NCI-H1417 treated with DMSO at 0.1 percent for 48 hours (cell line): Measurements from ENCODE around the gene TBRG4.

Source experiments
- DNase-seq: peaks from one replicate; lab custom pipeline; 2025; lab: John Stamatoyannopoulos, UW

The TBRG4 gene

DNA sequence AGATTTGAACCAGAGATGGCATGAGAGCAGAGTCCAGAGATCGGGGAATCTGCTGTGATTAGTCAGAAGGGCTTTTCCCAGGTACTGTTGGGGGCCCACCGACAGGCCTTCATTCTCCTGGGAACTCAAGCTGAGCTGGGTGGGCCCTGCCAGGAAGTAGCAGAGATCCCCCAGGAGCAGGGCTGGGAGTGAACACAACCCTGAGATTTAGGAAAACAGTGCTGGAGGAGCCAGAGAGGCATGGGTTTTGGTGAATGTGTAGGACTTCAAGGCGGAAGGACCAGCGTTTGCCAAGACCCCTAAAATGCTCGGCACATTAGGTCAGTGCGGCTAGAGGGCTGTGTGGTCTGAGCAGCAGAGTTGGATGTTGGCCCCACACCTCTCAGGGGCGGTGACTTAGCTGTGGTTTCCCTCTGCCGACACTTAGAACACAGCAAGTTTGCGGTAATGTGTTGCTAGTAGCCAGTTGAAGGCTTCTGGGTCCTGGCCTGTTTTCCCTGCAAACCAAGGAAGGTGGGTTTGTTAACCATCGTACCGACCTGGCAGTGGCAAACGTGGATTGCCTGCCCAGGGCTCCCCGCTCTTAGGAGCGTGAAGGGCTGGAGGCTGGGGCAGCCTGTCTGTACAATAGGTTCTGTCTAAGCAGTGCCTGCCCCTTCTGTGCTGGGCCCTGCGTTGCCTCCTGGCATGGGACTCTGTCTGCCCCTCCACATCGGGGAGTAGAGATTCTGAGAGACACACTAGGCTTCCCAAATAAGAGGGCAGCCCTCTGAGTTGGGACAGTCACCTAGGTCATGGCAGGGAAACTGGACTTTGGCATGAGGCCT, 36.8 kb downstream of the TBRG4 start:
- no peak for DNase-seq

- DNase-seq: no peak
Measured at GRCh38 chr7:45073786-45074527, 37.5 kb downstream of the TBRG4 start.

DNA sequence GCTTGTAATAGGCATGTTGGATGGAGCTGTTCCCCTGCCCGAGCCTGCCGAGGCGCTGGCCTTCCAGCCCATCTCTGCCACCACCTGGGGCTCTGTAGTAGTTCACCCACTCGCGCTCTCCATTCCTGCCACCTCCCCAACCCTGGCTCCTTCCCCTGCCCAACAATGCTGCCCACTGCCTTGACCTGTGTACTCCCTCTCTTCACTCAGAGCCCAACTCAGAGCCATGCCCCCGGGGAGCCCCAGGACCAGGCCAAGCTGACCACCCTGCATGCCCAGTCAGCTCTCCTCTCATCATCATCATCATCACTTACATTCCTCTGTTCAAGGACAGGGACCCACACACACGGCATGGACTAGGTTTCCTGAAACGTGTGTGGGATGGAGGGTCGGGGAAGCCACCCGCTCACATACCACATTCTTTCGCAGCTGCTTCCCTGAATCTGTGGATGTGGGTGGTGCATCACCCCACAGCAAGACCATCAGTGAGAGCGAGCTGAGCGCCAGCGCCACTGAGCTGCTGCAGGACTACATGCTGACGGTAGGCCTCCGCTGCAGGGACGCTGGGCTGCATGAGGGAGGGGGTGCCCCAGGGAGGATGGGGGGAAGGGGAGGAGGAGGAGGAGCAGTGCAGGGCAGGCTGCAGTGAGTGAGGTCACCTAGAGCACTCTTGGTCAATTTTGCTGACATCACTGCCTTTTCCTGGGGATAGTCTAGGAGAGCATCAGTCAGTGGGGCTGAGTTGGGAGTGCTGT, 38.3 kb downstream of the TBRG4 start:
- no peak for DNase-seq

DNA sequence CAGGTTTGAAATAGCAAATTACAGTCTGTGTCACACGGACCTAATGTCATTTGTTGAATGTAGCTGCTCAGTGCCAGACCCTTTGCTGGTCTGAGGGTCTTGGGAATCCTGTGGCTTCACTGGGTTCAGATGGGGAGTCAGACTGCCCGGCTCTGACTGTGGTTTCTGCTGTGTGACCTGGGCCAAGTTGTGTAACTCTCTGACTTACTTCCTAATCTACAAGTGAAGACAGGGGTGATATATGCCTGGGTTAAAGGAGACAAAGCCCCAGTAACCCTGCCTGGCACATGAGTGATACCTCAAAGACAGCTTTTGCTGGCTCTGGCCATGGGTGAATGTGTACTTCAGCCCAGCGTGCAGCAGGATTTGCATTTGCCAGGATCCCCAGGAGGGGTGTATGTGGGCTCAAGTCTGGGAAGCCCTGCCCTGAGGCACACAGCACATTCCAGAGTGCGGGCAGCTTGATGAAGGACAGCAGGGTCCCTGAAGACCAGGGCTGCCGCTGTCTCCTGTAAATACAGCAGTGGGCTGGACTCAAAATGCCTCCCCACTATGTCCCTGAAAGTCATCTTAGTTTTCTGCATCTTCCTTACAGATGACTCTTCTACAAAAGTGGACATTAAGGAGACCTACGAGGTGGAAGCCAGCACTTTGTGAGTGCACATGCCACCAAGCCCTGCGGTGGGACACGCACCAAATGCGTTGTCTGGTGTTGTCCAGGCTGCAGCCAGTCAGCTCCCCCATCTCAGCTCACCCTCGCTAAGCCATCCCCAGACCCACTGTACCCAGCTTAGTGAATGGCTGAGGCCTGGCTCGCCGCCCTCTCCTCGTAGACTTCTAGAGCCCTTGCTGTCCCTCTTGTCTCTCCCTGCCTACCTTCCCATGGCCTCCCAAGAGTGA, 39.1 kb downstream of the TBRG4 start:
- DNase-seq: no peak

DNA sequence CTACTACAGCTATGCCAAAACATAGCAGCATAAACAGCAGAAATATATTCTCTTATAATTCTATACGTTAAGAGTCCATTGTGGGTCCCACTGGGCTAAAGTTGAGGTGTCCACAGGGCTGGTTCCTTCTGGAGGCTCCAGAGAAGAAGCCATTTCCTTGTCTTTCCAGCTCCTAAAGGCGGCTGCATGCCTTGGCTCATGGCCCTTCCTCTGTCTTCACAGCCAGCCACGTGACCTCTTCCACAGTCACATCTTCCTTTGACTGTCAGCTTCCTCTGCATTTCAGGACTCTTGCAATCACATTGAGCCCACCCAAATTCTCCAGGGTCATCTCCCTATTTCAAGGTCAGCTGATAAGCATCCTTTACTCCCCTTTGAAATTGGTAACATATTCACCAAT, 40.0 kb downstream of the TBRG4 start:
- no peak for DNase-seq

- no peak for DNase-seq
Measured at GRCh38 chr7:45070254-45070642, 41.2 kb downstream of the TBRG4 start.

DNA sequence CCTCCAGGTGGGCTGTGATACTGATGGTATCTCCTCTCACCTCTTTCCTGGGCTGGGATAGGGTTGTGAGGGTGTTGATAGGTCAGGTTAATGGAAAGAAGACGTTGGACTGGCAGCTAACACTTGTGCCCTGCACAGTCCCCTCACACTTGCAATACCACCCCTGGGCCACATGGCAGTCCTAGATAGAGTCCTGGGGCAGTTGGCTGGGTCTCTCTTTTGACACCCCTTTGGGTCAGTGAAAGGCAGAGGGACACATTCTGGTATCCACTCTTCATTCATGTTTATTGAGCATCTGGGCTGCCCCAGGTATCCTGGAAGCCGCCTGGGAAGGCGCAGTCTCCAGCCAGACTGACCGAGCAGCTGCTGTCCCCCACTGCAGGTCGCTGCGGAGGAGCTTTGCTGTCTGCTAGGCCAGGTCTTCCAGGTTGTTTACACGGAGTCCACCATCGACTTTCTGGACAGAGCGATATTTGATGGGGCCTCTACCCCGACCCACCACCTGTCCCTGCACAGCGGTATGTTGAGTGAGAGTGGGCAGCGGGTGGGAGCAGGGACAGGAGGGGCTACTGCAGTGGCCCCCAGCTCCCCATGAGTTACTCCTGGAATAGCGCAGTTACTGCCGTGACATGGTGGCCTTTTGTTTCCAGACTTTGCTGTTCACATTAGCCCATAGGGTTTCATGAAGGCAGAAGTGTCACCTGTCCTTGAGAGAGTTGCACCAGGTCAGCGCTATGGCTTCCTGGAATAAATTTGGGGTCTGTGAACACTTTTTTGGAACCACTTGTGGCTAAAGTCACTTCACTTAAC, 41.8 kb downstream of the TBRG4 start:
- no peak for DNase-seq

GRCh38 chr7:45068236-45069023, 43.1 kb downstream of the TBRG4 start:
- DNase-seq: no peak

DNA sequence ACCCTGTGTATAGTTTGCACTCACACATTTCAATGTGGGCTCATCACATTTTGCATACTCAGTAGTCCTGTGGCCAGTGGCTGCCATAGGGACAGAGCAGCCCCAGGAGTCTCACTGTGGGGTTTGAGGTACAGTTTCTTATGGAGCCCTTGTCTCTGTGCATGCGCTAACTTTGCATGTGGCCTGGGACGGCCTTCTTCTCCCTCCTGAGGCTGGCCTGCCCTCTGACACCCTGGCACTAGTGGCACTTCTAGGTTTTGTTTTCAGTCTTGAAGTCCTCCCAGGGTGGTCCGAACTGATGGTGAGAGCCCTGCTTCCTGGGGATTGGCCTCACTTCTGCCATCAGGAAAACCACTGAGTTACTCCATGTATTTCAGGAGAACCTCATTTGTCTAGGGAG, 43.9 kb downstream of the TBRG4 start:
- DNase-seq: no peak

DNA sequence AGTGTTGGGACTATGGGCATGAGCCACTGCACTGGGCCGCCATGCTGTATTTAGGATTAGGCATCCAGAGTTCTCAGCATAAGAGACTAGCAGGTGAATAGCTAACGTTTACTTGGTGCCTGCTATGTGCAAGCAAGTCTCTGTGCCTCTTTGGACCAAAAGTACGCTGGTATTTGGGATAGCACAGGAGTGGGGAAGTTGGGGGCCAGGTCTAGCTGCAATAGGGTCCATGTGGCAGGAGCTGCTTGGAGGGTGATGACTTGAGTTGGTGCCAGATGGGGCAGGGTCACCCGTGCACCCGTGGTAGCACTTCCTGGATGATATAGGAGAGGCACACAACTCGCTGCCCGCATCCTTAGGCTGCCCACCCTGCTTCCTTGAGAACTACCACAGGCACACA, 45.1 kb downstream of the TBRG4 start:
- DNase-seq: no peak

DNA sequence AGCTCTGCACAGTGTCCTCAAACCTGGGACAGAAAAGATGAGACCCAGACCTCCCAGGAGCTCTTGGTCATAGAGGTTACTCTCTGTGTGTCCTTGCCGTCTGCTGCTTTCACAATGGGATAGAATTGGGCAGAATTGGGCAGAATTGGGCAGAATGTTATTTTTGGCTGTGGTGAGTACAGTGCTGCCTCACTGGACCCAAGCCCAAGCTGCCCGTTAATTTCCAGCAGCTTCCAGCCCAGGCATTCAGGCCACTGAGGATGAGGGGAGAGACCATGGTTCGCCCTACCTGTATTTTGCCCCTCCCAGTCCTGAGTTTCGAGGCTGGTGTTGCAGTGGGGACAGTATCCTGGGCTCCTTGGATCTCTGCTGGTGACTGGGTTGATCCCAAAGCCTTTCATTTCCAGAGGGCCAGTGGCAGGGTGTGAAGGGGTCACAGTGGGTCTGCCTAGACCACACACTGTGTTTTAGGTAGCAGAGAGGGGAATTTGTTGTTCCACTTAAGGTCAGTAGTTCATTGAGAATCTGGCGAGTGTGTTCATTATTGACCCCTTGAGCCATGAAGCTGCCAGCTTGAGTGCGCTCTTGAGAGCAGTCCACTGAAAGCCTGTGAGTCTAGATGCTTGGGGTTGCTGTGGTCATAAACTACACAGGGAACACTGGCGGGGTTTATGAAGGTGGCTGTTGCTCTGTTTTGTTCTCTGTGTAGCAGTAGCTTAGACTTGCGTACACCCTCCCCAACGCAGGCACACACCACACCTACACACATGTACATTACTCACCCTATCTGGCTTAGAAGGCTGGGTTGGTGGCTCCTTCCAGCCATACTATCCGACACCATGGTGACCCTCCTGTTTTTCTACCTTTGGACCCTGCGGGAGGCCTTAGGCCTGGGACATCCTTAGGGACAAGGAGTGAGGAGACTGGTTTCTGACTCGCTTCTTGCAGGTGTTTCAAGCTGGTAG, 46.2 kb downstream of the TBRG4 start:
- no peak for DNase-seq

GRCh38 chr7:45064047-45064725, 47.3 kb downstream of the TBRG4 start:
- DNase-seq: no peak

DNA sequence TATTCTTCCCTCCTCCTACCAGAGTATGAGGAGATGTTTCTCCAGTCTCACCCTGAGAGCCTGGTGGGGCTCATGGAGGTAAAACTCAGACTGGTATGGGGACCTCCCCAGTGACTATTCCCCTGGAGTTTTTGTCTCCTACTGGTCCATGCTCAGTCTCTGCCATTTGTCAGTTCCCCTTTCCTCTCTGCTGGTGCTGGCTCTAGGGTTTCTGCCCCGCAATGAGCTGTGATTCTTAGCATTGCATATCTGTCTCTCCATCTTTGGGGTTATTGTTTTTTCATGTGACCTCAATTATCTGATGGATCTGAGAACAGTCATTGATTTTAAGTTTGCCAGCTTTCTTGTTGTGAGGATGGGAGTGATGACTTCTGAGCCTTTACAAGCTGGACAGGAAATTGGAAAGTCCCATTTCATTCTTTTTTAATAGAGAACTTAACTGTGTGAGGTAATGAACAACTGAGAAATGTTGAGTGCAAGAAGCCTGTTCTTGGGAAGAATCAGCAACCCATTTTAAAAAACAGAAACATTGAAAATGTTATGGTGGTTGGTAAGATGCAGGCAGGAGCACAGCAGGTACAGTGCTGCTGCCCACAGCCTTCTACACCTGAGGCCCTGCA, 49.6 kb downstream of the TBRG4 start:
- DNase-seq: no peak

DNA sequence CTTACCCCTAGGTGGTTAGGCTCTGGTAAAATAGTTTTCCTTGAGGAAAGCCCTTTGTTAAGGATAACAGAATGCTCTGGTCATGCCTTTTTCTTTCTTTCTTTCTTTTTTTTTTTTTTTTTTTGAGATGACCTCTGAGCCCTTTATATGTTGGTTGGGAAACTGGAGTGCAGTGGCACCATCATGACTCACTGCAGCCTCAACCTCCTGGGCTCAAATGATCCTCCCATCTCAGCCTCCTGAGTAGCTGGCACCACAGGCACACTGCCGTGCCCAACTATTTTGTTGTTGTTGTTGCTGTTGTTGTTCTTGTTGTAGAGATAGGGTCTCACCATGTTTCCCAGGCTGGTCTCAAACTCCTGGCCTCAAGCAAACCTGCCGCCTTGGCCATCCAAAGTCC, 50.1 kb downstream of the TBRG4 start:
- no peak for DNase-seq

GRCh38 chr7:45060295-45060694, 51.2 kb downstream of the TBRG4 start:
- DNase-seq: no peak

GRCh38 chr7:45057878-45058277, 53.6 kb downstream of the TBRG4 start:
- no peak for DNase-seq

GRCh38 chr7:45055594-45056219, 55.8 kb downstream of the TBRG4 start:
- DNase-seq: no peak
